Subcutaneous adipose tissue (tissue), 4 donors: Measurements from ENCODE around the gene MRLN. TPM values are rescaled to one million over a fixed set of nuclear protein-coding genes. Genes with fewer than 3 reads are reported as not detected.

Experiments
- total RNA-seq, 4 donors: library from RNA; depleted of rRNA; stranded (reverse); fragments of >200 nt; gene quantifications; one replicate each; pipeline ENCODE4 v1.1.0, GENCODE V29; 2016
- TF ChIP-seq, protein P1 (sequence below): fragments of 450-650 bp; IDR thresholded peaks from one replicate; pipeline ENCODE4 v1.5.1; 2016; ENCODE audit warnings: low read depth, mild to moderate bottlenecking, control low read depth, antibody characterized with exemption, moderate library complexity

Gene MRLN
- total RNA-seq, 4 donors from 2014 or later, result not detected

DNA sequence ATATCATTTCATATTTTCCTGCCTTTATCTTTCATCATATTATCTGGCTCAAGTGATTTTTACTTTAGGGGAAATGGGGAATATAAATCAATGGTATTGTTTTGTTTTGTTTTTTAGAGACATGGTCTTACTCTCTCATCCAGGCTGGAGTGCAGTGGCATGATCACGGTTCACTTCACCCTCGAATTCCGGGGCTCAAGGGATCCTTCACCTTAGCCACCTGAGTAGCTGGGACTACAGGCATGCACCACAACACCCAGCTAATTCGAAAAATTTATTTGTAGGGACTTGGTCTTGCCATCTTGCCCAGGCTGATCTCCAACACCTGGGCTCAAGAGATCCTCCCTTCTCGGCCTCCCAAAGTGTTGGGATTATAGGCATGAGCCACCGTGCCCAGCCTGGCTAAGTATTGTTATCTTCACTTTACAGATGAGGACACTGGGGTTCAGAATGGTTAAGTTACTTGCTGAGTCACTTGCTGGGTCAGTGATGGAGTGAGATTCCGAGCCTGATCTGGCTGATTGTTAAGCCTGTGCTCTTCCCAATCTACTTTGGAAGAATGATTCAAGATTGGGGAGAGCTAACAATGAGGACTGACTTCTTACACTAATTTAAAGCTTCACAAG is 39.9 kb downstream of the MRLN start:
- TF ChIP-seq, protein P1, sequence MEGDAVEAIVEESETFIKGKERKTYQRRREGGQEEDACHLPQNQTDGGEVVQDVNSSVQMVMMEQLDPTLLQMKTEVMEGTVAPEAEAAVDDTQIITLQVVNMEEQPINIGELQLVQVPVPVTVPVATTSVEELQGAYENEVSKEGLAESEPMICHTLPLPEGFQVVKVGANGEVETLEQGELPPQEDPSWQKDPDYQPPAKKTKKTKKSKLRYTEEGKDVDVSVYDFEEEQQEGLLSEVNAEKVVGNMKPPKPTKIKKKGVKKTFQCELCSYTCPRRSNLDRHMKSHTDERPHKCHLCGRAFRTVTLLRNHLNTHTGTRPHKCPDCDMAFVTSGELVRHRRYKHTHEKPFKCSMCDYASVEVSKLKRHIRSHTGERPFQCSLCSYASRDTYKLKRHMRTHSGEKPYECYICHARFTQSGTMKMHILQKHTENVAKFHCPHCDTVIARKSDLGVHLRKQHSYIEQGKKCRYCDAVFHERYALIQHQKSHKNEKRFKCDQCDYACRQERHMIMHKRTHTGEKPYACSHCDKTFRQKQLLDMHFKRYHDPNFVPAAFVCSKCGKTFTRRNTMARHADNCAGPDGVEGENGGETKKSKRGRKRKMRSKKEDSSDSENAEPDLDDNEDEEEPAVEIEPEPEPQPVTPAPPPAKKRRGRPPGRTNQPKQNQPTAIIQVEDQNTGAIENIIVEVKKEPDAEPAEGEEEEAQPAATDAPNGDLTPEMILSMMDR, result no peak

DNA sequence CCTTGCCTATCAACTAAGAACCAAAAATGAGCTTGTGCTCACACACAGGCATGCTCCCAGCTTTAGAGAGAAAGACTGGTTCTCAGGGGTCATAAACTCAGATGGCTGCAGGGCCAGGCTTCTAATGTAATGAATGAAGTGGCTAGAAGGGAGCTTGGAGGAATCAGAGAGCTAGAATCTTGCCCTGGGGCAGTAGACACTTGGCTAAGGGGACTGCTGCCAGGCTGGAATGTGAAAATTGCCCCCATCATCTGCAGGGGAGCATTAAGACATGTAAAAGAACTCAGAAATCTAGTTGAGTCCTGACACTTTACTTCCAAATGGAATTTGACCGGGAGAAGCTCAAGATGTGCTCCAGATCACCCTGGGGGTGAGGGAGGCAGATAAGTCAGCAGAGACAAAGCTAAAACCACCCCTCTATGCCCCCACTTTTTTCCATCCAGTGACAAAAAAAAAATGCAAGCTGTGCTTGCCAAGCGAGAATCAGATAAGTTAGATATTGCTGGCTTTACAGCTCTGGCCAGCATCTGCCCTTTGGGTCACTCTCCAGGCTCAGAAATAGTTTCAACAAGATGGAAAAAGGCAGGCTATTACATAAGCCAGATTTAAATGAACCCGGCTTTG is 41.3 kb downstream of the MRLN start:
- TF ChIP-seq, protein P1, result no peak

DNA sequence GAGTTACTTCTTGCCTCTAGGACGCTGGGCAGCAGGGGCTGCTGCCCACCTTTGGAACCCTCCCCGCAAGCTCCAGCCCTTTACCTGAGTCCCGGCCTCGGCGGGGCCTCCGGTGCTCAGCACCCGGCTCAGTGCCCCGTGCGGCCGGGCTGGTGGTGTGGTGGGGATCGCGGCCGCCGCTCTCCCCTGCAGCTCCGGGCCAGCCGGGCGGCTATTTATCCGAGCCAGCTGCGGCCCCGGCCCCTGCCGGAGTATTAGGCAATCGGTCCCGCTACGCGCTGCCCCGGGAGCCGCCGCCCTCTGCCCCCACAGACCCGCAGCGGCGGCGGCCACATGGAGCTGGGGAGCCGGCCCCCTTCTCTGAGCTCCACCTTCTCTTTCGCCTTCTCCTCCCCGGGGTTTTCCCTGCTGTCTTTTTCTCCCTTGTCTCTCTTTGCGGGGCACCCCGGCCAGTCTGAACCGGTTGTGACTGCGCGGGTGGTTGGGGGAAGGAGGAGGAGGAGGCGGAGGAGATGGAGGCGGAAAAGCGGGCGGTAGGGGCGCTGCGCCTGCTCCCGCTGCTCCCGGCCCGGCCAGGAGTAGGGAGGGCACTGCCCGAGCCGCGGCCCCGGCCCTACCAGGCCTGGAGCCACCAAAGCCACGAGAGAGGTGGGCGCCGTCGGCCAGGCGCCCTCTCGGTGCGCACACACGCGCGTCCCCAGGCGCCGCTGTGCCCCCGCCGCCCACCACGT is 43.7 kb downstream of the MRLN start, which contains the start of gene SLC16A9:
Gene SLC16A9 (minus strand): TSS at position 456 of the 731 bp plus-strand sequence. CDS start 25,559 bp downstream, outside the sequence.
- TF ChIP-seq, protein P1, result no peak

DNA sequence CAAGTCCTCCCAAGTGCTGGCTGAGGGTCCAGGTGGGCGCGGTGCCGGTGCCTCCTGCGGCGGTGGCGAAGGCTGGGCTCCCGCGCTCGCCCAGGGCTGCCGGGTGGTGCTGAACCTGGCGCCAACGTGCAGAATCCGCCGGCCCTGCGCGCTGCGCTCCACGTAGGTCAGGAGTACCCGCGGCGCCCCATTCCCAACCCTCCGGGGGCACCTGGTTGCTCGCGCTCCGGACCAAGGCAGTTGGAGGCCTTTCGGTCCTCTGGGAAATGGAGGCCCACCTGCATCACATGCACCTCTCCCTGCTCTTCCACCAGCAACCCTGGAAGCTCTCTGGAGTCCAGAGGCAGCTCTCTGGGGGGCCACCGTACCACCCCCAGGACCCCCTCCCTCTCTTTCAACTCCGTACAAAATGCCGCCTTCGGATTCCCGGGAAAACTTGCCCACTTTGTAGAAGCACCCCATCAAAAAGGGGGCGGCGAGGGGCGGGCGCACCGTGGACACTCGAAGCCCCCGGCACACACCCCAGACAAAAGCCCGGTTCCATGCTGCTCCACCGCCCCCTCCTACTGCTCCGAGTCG is 44.4 kb downstream of the MRLN start:
- TF ChIP-seq, protein P1, result no peak

DNA sequence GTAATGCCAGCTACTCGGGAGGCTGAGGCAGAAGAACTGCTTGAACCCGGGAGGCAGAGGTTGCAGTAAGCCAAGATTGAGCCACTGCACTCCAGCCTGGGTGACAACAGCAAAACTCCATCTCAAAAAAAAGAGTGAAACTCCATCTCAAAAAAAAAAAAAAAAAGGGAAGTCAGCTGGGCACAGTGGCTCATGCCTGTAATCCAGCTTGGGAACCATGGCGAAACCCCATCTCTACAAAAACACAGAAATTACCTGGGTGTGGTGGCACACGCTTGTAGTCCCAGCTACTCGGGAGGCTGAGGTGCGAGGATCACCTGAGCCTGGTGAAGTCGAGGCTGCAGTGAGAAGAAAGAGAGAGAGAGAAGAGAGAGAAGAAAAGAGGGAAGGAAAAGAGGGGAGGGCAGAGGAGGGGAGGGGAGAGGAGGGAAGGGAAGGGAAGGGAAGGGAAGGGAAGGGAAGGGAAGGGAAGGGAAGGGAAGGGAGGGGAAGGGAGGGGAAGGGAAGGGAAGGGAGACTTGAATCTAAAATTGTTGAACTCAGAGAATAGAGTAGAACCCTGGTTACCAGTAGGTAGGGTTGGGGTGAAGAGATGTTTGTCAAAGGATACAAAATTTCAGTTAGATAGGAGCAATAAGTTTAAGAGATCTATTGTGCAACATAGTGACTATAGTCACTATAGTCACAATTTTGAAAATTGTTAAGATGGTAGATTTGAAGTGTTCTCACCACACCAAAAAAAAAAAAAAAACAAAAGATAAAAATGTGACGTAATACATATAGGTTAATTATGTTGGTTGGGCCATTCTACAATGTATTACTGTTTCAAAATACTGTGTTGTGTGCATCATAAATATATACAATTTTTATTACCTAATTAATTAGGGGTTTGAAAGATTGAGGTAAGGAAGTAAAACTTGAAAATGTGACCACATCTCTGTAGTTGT is 46.1 kb downstream of the MRLN start:
- TF ChIP-seq, protein P1, result no peak

DNA sequence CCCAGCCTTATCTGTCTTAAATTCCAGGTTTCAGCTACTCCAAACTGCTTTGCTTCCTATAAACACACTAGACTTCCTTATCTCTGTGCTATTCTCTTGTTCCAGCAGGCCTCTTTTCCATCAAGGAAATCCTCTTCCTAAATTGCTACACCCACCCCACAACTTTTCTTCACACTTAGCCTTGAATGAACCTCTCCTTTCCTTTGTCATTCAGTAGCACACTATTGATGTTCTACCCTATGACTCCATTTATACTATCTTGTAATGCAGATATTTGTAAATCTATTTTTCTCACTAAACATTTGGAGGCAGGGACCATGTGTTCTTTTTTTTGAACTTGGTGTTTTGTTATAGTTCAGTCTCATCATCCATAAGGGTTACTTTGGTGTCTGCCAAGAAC is 47.3 kb downstream of the MRLN start:
- TF ChIP-seq, protein P1, result no peak
